Kidney epithelial cell (primary cell): ENCODE results near the gene BRD2. TPM values are rescaled to one million over a fixed set of nuclear protein-coding genes. Genes with fewer than 3 reads are reported as not detected.

Experiments used
- DNase-seq: peaks from one replicate; pipeline ENCODE4 v3.0.0-alpha.2; 2010; ENCODE audit warnings: low read depth
- H3K27me3 ChIP-seq: 2 replicates; pipeline ENCODE4 v1.6.0; 2011; ENCODE audit warnings: low read length; ENCODE audit not compliant: control insufficient read depth, insufficient read depth
- H3K36me3 ChIP-seq: 2 replicates; pipeline ENCODE4 v1.5.1; 2011; ENCODE audit warnings: low read length; ENCODE audit not compliant: control insufficient read depth, insufficient read depth
- H3K4me3 ChIP-seq: 2 replicates; pipeline ENCODE4 v1.5.1; 2011; ENCODE audit warnings: low read depth, mild to moderate bottlenecking, control low read depth, low read length
- total RNA-seq: library from RNA; depleted of rRNA; stranded (reverse); fragments of >200 nt; gene quantifications from 2 replicates; pipeline ENCODE4 v1.2.3, GENCODE V29; 2015
- TF ChIP-seq, protein P1 (sequence below): IDR thresholded peaks from 2 replicates; pipeline ENCODE4 v1.5.1; 2011; ENCODE audit warnings: mild to moderate bottlenecking, moderate library complexity, low read length, control low read depth, inconsistent platforms; ENCODE audit not compliant: insufficient read depth, poor library complexity, severe bottlenecking

The BRD2 gene
- total RNA-seq, 1 donor from 2014 or later = 191 TPM

DNA sequence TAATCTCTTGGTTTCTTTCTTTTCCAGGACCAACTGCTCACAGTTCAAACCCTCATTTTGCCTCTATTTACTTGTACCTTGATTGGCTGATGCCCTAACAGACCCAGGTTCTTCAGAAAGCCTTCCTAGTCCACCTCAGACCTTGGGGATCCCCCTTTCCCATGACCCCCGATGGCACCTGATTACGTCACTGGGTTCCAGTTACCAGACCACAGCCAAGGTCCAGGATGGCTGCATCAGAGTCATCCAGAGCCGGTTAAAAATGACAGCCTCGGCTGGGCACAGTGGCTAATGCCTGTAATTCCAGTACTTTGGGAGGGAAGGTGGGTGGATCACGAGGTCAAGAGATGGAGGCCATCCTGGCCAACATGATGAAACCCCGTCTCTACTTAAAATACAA is 36.5 kb downstream of the BRD2 start:
- Histone ChIP-seq H3K4me3 (no peak overlapping the region), H3K36me3 (no peaks in the 10 kb centered on the region), H3K27me3 (peaks cover 34% of the 10 kb centered on the region)
- TF ChIP-seq, protein P1, sequence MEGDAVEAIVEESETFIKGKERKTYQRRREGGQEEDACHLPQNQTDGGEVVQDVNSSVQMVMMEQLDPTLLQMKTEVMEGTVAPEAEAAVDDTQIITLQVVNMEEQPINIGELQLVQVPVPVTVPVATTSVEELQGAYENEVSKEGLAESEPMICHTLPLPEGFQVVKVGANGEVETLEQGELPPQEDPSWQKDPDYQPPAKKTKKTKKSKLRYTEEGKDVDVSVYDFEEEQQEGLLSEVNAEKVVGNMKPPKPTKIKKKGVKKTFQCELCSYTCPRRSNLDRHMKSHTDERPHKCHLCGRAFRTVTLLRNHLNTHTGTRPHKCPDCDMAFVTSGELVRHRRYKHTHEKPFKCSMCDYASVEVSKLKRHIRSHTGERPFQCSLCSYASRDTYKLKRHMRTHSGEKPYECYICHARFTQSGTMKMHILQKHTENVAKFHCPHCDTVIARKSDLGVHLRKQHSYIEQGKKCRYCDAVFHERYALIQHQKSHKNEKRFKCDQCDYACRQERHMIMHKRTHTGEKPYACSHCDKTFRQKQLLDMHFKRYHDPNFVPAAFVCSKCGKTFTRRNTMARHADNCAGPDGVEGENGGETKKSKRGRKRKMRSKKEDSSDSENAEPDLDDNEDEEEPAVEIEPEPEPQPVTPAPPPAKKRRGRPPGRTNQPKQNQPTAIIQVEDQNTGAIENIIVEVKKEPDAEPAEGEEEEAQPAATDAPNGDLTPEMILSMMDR = no peak
- DNase-seq = no peak

DNA sequence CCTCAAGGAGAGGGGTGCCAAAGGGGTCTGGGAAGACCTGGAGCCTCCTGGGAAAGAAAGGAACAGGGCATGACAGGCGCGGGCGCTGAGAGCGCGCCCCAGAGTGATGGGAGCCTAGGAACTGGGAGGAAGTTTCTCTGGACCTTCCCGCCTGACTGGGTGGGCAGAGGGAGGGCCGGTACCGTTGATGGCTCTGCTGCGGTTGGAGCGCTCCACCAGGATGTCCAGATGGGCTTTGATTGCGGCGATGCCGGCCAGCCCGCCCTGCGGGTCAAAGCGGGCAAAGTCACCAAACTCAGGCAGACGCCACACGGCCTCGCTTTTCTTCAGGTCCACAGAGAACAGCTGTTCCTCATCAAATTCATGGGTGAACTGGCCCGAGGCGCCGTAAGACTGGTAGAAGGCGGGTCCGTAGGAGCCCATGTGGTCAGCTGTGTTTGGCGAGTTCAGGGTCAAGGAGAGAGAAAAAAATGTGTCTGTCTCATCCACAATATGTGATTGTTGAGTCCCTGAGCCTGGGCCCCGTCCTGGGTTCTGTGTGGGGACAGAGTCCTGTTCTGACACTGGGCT is 39.5 kb downstream of the BRD2 start:
- DNase-seq = no peak
- TF ChIP-seq, protein P1 = no peak
- Histone ChIP-seq H3K27me3 (peaks cover 34% of the 10 kb centered on the region), H3K4me3 (no peak overlapping the region), H3K36me3 (no peaks in the 10 kb centered on the region)

DNA sequence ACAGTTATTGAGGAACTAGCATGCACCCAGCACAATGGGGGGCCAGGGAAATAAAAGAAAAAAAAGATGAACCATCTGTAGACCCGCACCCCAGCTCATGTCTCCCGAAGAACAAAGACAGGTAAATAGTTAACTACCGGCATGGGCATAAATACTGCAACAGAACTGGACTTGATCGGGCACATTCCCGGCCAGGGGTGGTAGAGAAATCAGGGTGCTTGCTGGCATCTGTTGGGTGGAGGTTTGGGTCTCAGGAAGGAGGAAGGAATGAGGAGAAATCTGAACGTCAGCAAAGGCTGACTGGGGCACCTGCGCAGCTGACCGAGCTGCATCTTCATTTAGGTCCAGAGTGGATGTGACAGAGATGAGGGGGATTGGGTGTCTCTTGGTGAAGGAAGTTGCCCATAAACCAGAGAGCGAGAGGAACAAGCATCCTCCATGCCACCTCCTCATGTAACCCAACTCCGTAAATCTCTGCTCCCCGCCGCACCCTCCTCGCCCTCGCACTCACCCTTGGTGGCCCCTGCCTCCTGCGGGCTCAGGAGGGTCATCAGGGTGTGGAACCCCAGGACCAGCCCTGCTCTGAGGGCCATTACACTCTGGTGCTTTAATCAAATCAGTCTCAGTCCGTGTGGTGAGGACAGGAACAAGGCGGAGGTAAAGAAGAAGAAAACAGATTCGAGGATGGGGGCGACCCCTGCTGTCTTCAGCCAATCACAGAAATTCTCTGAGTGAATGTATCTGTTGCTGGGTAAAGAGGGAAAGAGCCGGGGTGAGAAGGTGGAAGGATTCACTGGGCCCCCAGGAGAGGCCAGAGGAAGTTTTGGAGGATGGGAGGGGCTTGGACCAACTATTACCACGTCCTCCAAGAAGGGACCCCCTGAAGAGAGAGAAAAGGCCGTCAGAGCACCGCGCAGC is 40.8 kb downstream of the BRD2 start, which contains the start of gene HLA-DOA:
TSS of gene HLA-DOA (minus strand) at position 648 of the 918 bp plus-strand sequence.
- peaks cover 34% of the 10 kb centered on the region for H3K27me3 ChIP-seq
- no peaks in the 10 kb centered on the region for H3K36me3 ChIP-seq
- TF ChIP-seq, protein P1 = no peak
- no peak within 1 kb of the TSS for H3K4me3 ChIP-seq
- DNase-seq = no peak

DNA sequence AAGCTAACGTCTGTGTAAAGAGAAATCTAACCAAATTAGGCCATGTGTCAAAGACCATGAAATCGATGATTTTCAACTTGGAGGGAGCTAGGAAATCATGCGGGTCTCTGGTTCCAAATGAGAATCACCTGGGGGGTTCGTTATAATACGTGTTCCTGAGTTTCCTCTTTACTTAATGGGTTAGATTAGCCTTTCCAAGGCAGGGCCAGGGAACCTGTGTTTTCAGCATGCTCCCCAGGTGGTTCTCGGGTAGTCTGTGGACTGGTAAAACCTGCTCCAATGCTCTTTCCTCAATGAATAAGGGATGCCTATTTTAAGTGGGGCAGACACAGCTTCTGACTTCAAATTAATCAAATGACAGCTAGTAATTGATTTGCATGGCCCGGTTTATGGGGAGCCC is 42.0 kb downstream of the BRD2 start:
- Histone ChIP-seq H3K27me3 (peaks cover 32% of the 10 kb centered on the region), H3K36me3 (no peaks in the 10 kb centered on the region)
- TF ChIP-seq, protein P1 = no peak

DNA sequence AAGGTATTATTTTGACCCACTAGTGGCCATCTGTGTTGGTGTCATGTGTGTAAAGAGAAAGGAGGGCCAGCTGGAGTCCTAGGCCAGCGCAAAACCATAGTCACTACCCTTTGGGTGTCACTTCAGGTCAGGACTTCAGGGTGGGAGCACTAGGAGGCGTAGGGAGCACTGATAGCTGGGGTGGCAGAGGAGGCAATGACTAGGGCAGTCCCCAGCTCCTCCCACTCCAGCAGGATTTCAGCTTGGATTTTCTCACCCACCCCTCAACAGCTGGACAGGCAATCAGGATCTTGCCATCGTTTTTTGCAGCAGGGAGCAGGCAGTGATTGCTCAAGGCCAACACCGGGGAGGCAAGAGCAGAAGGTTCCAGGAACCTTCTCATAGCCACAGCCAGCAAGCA is 45.2 kb downstream of the BRD2 start:
- TF ChIP-seq, protein P1 = no peak
- H3K4me3 ChIP-seq = no peak overlapping the region
- peaks cover 23% of the 10 kb centered on the region for H3K27me3 ChIP-seq
- H3K36me3 ChIP-seq = no peaks in the 10 kb centered on the region
- DNase-seq = no peak

More for the DNA sequence above, 42.0 kb downstream of the BRD2 start:
- no peak for DNase-seq
- no peak overlapping the region for H3K4me3 ChIP-seq
